ENCODE measurements around the gene MED28. TPM values are rescaled to one million over a fixed set of nuclear protein-coding genes. Genes with fewer than 3 reads are reported as not detected.

Gene MED28
- total RNA-seq, 1 experiment from 2014 or later: 106 TPM

GRCh38 chr4:17633600-17633999, 19.2 kb downstream of the MED28 start:
- no peaks in the 10 kb centered on the region for H3K27me3 Mint-ChIP-seq (ENCODE audit: low read depth)
- no peak overlapping the region for H3K27ac Mint-ChIP-seq
- H3K36me3 Mint-ChIP-seq: peaks cover 54% of the 10 kb centered on the region
- no peak overlapping the region for H3K4me3 Mint-ChIP-seq
- CTCF ChIA-PET: no interaction called here
- ATAC-seq: no peak
- POLR2A ChIA-PET: no interaction called here
- TF ChIP-seq ATF2 (CRISPR knock-in tag; IDR thresholded peaks at IDR 0.05; ENCODE audit: borderline replicate concordance, low read depth): no peak
- no peak for TF ChIP-seq CREM (CRISPR knock-in tag; IDR thresholded peaks at IDR 0.05)
- no peak for TF ChIP-seq ZNF423 (CRISPR knock-in tag; IDR thresholded peaks at IDR 0.05)
- no peak for TF ChIP-seq ARID4B (CRISPR knock-in tag; IDR thresholded peaks at IDR 0.05; ENCODE audit: borderline replicate concordance)
- TF ChIP-seq RELA (CRISPR knock-in tag; IDR thresholded peaks at IDR 0.05; ENCODE audit: borderline replicate concordance): no peak
- TF ChIP-seq, protein P1, sequence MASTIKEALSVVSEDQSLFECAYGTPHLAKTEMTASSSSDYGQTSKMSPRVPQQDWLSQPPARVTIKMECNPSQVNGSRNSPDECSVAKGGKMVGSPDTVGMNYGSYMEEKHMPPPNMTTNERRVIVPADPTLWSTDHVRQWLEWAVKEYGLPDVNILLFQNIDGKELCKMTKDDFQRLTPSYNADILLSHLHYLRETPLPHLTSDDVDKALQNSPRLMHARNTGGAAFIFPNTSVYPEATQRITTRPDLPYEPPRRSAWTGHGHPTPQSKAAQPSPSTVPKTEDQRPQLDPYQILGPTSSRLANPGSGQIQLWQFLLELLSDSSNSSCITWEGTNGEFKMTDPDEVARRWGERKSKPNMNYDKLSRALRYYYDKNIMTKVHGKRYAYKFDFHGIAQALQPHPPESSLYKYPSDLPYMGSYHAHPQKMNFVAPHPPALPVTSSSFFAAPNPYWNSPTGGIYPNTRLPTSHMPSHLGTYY (CRISPR knock-in tag; IDR thresholded peaks at IDR 0.05): no peak
- TF ChIP-seq, protein P2, sequence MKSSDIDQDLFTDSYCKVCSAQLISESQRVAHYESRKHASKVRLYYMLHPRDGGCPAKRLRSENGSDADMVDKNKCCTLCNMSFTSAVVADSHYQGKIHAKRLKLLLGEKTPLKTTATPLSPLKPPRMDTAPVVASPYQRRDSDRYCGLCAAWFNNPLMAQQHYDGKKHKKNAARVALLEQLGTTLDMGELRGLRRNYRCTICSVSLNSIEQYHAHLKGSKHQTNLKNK (CRISPR knock-in tag; IDR thresholded peaks at IDR 0.05): no peak
- TF ChIP-seq ESRRA (CRISPR knock-in tag; IDR thresholded peaks at IDR 0.05; ENCODE audit: borderline replicate concordance): no peak
- TF ChIP-seq NR2C2 (CRISPR knock-in tag; IDR thresholded peaks at IDR 0.05): no peak
- TF ChIP-seq ZNF138 (CRISPR knock-in tag; conservative IDR thresholded peaks at IDR 0.05): no peak
- TF ChIP-seq SMAD3 (CRISPR knock-in tag; IDR thresholded peaks at IDR 0.05; ENCODE audit: borderline replicate concordance): no peak
- TF ChIP-seq, protein P3, sequence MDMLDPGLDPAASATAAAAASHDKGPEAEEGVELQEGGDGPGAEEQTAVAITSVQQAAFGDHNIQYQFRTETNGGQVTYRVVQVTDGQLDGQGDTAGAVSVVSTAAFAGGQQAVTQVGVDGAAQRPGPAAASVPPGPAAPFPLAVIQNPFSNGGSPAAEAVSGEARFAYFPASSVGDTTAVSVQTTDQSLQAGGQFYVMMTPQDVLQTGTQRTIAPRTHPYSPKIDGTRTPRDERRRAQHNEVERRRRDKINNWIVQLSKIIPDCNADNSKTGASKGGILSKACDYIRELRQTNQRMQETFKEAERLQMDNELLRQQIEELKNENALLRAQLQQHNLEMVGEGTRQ (CRISPR knock-in tag; IDR thresholded peaks at IDR 0.05): no peak
- TF ChIP-seq OVOL2 (CRISPR knock-in tag; IDR thresholded peaks at IDR 0.05; ENCODE audit: borderline replicate concordance): no peak
- TF ChIP-seq E2F5 (CRISPR knock-in tag; IDR thresholded peaks at IDR 0.05): no peak
- TF ChIP-seq SP1 (CRISPR knock-in tag; conservative IDR thresholded peaks at IDR 0.05): no peak
- TF ChIP-seq ZBTB21 (CRISPR knock-in tag; IDR thresholded peaks at IDR 0.05; ENCODE audit: borderline replicate concordance): no peak
- TF ChIP-seq ZNF671 (CRISPR knock-in tag; IDR thresholded peaks at IDR 0.05): no peak
- H3K4me1 Mint-ChIP-seq: 0 out of 2 replicates have a peak, but pooled peaks cover 3% of the 10 kb centered on the region
- no peak for DNase-seq (ENCODE audit: low spot score)
- no peaks in the 10 kb centered on the region for H3K9me3 Mint-ChIP-seq

DNA sequence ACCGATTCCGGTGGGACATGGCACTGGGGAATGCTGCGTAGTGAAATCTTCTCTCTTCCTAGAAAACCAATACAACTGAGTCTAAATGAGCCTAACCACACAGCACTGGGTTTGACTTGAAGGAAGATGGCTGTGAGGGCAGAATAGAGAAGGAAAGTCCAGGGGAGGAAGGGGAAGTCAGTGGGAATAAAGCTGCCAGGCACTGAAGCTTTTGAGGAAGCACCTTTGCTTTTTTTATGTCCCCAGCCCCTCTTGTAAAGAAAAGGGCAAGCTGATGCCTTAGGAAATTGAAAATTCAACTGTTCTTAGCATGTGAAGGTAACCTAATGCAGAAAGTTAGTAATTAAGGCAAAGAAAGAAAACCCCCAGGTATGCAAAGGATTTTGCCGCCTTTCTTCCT, 20.6 kb downstream of the MED28 start:
- DNase-seq (ENCODE audit: low spot score) (no peak), ATAC-seq (no peak)
- Mint-ChIP-seq H3K27me3 (ENCODE audit: low read depth) (no peaks in the 10 kb centered on the region), H3K36me3 (peaks cover 43% of the 10 kb centered on the region), H3K9me3 (no peaks in the 10 kb centered on the region), H3K4me1 (0 out of 2 replicates have a peak, but pooled peaks cover 3% of the 10 kb centered on the region), H3K4me3 (no peak overlapping the region), H3K27ac (no peak overlapping the region)
- ChIA-PET CTCF (no interaction called here), POLR2A (no interaction called here)
- TF ChIP-seq, protein P4, sequence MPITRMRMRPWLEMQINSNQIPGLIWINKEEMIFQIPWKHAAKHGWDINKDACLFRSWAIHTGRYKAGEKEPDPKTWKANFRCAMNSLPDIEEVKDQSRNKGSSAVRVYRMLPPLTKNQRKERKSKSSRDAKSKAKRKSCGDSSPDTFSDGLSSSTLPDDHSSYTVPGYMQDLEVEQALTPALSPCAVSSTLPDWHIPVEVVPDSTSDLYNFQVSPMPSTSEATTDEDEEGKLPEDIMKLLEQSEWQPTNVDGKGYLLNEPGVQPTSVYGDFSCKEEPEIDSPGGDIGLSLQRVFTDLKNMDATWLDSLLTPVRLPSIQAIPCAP (CRISPR knock-in tag; IDR thresholded peaks at IDR 0.05): no peak
- TF ChIP-seq, protein P5, sequence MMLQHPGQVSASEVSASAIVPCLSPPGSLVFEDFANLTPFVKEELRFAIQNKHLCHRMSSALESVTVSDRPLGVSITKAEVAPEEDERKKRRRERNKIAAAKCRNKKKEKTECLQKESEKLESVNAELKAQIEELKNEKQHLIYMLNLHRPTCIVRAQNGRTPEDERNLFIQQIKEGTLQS (CRISPR knock-in tag; conservative IDR thresholded peaks at IDR 0.05): no peak
- TF ChIP-seq, protein P6, sequence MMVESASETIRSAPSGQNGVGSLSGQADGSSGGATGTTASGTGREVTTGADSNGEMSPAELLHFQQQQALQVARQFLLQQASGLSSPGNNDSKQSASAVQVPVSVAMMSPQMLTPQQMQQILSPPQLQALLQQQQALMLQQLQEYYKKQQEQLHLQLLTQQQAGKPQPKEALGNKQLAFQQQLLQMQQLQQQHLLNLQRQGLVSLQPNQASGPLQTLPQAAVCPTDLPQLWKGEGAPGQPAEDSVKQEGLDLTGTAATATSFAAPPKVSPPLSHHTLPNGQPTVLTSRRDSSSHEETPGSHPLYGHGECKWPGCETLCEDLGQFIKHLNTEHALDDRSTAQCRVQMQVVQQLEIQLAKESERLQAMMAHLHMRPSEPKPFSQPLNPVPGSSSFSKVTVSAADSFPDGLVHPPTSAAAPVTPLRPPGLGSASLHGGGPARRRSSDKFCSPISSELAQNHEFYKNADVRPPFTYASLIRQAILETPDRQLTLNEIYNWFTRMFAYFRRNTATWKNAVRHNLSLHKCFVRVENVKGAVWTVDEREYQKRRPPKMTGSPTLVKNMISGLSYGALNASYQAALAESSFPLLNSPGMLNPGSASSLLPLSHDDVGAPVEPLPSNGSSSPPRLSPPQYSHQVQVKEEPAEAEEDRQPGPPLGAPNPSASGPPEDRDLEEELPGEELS (CRISPR knock-in tag; IDR thresholded peaks at IDR 0.05): no peak
- TF ChIP-seq ZNF219 (CRISPR knock-in tag; IDR thresholded peaks at IDR 0.05; ENCODE audit: borderline replicate concordance) (no peak), TEAD1 (CRISPR knock-in tag; IDR thresholded peaks at IDR 0.05) (no peak)
